ENCODE data around the gene GRAP. TPM values are rescaled to one million over a fixed set of nuclear protein-coding genes. Genes with fewer than 3 reads are reported as not detected.
A peak's percentile ranks its signal among the peaks of the same experiment; 100 is the strongest.

The GRAP gene
- total RNA-seq, 2 experiments from 2014 or later = 15.4 to 16.1 TPM

DNA sequence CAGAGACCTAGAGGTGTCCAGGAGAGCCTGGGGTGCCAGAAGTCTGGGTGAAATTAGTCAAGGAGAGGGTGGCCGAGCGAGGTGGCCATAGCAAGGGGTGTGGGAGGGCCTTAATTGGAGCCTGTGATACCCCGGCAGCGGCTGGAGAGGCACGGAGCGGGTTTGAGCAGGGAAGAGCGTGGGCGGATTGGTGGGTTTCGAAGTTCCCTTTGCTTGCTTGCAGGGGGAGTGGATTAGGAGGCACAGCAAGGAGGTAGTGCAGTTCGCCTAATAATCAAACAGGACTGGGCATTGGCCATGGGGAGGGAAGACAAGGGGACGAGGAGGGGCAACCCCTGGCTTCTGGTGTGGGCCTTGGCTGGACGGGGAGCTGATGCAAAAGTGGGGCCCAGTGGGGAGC, 36.8 kb downstream of the GRAP start:
- POLR2A ChIA-PET = no interaction called here
- Mint-ChIP-seq H3K9me3 (no peaks in the 10 kb centered on the region), H3K27me3 (peaks cover 17% of the 10 kb centered on the region), H3K4me1 (no peaks in the 10 kb centered on the region), H3K4me3 (no peak overlapping the region), H3K36me3 (ENCODE audit: low read depth) (no peaks in the 10 kb centered on the region), H3K27ac (no peak overlapping the region)
- CTCF ChIA-PET = no interaction called here
- no peak for DNase-seq

GRCh38 chr17:19006698-19007097, 40.1 kb downstream of the GRAP start:
- H3K9me3 Mint-ChIP-seq = no peaks in the 10 kb centered on the region
- no peaks in the 10 kb centered on the region for H3K36me3 Mint-ChIP-seq (ENCODE audit: low read depth)
- CTCF ChIA-PET = interaction anchor here (0.8 to 1.8 kb wide), 2 partner anchors 18 to 45 kb away, joined by 3 to 5 read pairs; no protein-coding TSS in a partner anchor
- peaks cover 17% of the 10 kb centered on the region for H3K27me3 Mint-ChIP-seq
- no peak overlapping the region for H3K27ac Mint-ChIP-seq
- DNase-seq = no peak
- H3K4me3 Mint-ChIP-seq = no peak overlapping the region
- POLR2A ChIA-PET = no interaction called here
- peaks cover 23% of the 10 kb centered on the region for H3K4me1 Mint-ChIP-seq

GRCh38 chr17:19005789-19006430, 40.8 kb downstream of the GRAP start:
- Mint-ChIP-seq H3K27ac (no peak overlapping the region), H3K4me3 (peak overlapping the region; percentile 27), H3K36me3 (ENCODE audit: low read depth) (no peaks in the 10 kb centered on the region), H3K9me3 (no peaks in the 10 kb centered on the region), H3K4me1 (peaks cover 29% of the 10 kb centered on the region), H3K27me3 (peaks cover 14% of the 10 kb centered on the region)
- POLR2A ChIA-PET = interaction anchor here (2.7 kb wide), 1 partner anchor 10 kb away, joined by 13 read pairs; no protein-coding TSS in a partner anchor
- no peak for DNase-seq
- CTCF ChIA-PET = interaction anchor here (0.8 to 1.8 kb wide), 2 partner anchors 19 to 45 kb away, joined by 3 to 5 read pairs; no protein-coding TSS in a partner anchor

DNA sequence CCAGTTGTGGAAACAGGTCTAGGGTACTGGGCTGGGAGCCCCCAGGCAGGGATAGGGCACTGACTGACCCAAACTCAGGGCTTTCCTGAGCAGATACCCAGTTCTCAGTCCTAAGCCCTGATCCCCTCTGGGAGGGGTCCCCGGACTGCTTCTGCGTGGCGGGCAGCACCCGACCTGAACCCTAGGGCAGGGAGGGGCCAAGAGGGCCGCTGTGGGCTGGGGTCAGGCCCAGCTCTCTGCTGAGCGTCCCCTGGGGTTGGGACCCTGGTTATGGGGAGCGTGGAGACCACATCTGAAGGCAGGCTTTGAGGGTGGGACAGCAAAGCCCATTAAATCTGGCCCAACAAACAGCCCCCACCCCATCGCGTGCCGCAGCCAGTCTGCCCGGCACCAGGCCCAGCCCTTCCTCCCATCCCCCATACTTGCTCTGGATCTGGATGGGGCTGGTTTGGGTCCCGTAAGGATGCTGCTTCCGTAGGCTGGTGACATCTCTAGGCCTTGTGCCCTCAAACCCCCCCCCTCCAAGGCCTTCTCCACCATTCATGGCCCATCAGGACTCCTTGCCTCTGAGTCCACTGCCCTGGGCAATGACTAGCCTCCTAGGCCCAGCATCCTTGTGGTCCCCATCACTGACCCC, 41.5 kb downstream of the GRAP start:
- no peak for DNase-seq
- H3K9me3 Mint-ChIP-seq = no peaks in the 10 kb centered on the region
- no peak overlapping the region for H3K27ac Mint-ChIP-seq
- H3K4me3 Mint-ChIP-seq = peak overlapping the region; percentile 56
- H3K36me3 Mint-ChIP-seq (ENCODE audit: low read depth) = no peaks in the 10 kb centered on the region
- ChIA-PET CTCF (interaction anchor here (0.6 to 3.2 kb wide), 2 partner anchors 44 to 159 kb away, joined by 4 to 15 read pairs; no protein-coding TSS in a partner anchor), POLR2A (interaction anchor here (0.6 to 4.4 kb wide), 9 partner anchors 11 to 146 kb away, joined by 3 to 19 read pairs (median 4); no protein-coding TSS in a partner anchor)
- H3K27me3 Mint-ChIP-seq = peaks cover 14% of the 10 kb centered on the region
- peaks cover 29% of the 10 kb centered on the region for H3K4me1 Mint-ChIP-seq

DNA sequence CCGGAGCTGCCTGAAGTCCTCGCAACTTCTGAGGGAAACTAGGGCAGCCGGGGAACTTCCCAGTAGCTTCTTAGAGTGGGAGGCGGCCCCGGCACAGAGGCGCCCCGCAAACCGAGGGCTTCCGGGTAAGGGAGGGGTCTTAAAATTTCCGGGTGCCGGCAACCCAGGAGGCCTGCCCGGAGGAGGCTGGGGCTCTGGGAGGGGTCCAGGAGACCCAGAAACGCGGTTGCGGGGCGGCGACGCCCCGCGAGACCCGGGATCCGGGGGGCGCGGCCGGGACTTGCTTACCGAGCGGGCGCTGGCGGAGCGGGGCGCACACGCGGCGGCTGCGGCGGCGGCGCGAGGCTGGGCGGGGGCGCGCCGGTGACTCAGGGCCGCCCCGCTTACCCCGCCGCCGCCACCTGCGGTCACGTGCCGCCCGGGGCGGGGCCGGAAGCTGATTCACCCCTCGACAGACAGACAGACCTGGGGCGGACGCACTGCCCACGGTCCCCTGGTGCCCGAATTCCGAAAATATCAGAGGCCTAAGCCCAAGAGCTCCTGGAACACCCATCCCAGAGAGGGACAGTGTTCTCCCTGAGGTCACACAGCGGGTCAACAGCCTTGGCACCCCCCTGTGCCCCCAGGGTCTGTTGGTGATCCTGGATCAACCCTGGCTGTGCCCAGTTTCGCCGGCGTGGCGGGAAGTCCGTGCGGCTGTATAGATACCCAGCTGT, 42.2 kb downstream of the GRAP start, which contains the start of gene FAM83G:
FAM83G (minus strand) TSS at position 344 of the 716 bp plus-strand sequence. CDS start 723 bp downstream, outside the sequence.
- H3K4me3 Mint-ChIP-seq = peak within 1 kb of the TSS; percentile 81
- no peaks in the 10 kb centered on the region for H3K36me3 Mint-ChIP-seq (ENCODE audit: low read depth)
- CTCF ChIA-PET = interaction anchor here (0.6 to 3.2 kb wide), 3 partner anchors 44 to 158 kb away, joined by 3 to 15 read pairs (median 4); no protein-coding TSS in a partner anchor
- peaks cover 29% of the 10 kb centered on the region for H3K4me1 Mint-ChIP-seq
- peak; percentile 87 for DNase-seq
- H3K27me3 Mint-ChIP-seq = peaks cover 14% of the 10 kb centered on the region
- POLR2A ChIA-PET = interaction anchor here (0.6 to 4.4 kb wide), 9 partner anchors 11 to 146 kb away, joined by 3 to 19 read pairs (median 4); no protein-coding TSS in a partner anchor
- peak within 1 kb of the TSS; percentile 64 for H3K27ac Mint-ChIP-seq
- no peaks in the 10 kb centered on the region for H3K9me3 Mint-ChIP-seq

DNA sequence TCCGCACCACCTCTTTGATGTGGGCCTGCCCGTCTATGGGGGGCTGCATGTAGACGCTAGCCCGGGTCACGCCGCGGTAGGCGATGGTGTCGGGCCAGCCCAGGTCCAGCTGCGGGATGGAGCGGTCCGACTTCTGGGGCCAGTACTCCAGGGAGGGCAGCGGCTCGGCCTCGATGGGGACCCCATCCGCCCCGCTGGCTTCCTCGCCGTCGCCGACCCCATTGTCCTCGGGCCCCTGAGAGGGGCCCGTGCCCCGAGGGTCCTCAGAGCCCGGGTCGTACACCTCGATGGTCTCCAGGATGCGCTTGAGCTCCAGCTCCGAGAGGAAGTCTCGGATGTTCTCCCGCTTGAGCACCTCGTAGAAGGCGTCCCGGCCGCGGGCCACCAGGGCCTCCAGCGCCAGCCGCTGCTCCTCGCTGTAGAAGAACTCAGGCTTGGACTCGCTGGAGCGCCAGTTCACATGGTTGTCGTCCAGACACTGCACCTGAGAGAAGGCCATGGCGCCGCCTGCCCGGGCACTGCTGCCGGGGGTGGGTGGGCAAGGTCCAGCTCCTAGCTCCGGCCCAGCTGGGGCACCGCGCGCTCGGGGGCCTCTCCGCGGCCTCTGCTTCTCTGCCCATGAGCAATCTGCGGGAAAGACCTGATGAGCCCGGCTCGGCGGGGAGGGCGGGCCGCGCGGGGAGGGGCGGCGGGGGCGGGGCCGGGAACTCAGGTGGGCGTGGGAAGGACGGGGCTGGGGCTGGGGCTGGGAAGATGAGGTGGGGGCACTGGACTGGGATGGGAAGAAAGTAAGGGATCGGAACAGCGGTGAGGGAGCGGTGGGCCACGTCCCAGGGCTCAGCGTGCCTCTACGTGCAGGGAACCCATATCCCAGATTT, 43.0 kb downstream of the GRAP start:
- peak; percentile 30 for DNase-seq
- H3K4me3 Mint-ChIP-seq = peak overlapping the region; percentile 81
- H3K9me3 Mint-ChIP-seq = no peaks in the 10 kb centered on the region
- CTCF ChIA-PET = interaction anchor here (1.2 to 3.2 kb wide), 2 partner anchors 43 to 145 kb away, joined by 3 to 15 read pairs; no protein-coding TSS in a partner anchor
- peak overlapping the region; percentile 64 for H3K27ac Mint-ChIP-seq
- H3K27me3 Mint-ChIP-seq = peaks cover 14% of the 10 kb centered on the region
- peaks cover 29% of the 10 kb centered on the region for H3K4me1 Mint-ChIP-seq
- POLR2A ChIA-PET = interaction anchor here (0.8 to 4.4 kb wide), 6 partner anchors 12 to 145 kb away, joined by 4 to 19 read pairs (median 6); no protein-coding TSS in a partner anchor
- H3K36me3 Mint-ChIP-seq (ENCODE audit: low read depth) = no peaks in the 10 kb centered on the region

DNA sequence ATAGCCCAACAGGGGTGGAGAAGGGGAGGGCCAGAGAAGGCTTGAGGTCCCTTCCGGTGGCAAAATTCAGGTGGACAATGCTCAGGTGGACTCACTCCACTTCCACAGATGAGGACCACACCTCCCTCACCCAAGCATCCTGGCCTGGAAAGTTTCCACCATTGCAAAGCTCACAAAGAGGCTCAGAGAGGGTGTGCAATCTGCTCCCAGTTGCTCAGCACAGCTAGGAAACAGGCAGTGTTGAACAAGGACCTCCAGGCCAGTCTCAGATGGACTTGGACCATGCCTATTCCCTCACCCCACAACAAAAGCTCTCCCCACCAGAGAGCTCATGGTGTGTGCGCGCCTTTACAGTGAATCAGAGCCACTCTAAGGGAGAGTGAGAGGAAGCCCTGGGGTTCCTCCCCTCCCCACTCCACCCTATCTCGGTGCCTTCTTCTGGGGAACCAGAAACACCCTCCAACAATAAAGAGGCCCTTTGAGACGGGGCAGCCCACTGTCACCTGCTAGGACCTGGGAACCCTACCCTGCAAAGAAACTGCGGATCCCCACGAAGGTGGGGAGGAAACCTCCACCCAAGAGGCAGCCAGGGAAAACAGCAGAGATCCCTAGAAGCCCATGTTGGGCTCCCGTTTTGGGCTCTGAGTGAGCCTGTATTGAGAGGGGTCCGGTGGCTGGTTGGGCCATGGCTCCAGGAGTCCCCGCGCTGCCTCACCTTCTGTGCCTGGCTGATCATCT, 43.8 kb downstream of the GRAP start:
- ChIA-PET POLR2A (interaction anchor here (2.3 to 4.4 kb wide), 3 partner anchors 11 to 144 kb away, joined by 7 to 19 read pairs (median 13); no protein-coding TSS in a partner anchor), CTCF (interaction anchor here (1.1 to 3.2 kb wide), 3 partner anchors 42 to 377 kb away, joined by 3 to 15 read pairs (median 3); no protein-coding TSS in a partner anchor)
- Mint-ChIP-seq H3K36me3 (ENCODE audit: low read depth) (no peaks in the 10 kb centered on the region), H3K27ac (no peak overlapping the region), H3K9me3 (no peaks in the 10 kb centered on the region), H3K4me3 (peak overlapping the region; percentile 39), H3K4me1 (peaks cover 29% of the 10 kb centered on the region), H3K27me3 (peaks cover 13% of the 10 kb centered on the region)
- DNase-seq = no peak

DNA sequence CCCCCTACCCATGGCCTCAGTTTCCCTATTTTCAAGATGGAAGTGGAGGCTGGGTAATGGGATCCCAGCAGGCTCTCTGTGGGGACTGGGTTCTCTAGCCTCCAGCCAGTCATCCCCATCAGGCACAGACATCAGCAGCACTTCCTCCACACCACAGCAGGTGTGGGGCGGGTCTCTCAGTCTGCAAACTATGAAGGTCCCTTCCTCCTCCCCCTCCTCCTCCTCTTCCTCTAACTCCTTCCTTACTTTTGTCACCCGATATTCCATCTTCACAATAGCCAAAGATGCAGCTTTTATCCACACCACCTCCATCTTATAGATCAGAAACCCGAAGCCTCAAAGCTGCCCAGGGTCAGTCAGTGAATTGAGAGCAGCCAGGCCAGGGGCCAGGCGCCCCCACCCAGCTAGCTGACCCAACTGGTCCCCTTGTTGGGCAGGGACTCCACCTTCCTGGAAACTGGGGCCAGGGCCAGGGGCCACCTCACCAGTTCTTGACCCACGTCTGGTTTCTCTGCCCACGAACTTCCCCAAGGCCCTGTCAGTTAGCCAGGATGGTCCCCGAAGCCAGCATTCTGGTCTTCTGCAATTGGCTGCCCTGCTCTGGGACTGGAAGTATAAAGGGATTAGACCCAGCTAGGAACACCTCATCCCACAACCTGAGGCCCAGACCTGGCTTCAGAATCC, 44.7 kb downstream of the GRAP start:
- Mint-ChIP-seq H3K9me3 (no peaks in the 10 kb centered on the region), H3K27me3 (peaks cover 5% of the 10 kb centered on the region), H3K4me3 (no peak overlapping the region), H3K4me1 (peaks cover 29% of the 10 kb centered on the region), H3K36me3 (ENCODE audit: low read depth) (peaks cover 4% of the 10 kb centered on the region), H3K27ac (no peak overlapping the region)
- ChIA-PET POLR2A (interaction anchor here (1.2 to 4.4 kb wide), 2 partner anchors 10 to 12 kb away, joined by 3 to 19 read pairs; no protein-coding TSS in a partner anchor), CTCF (interaction anchor here (1.1 to 3.2 kb wide), 2 partner anchors 41 to 377 kb away, joined by 3 to 15 read pairs; no protein-coding TSS in a partner anchor)
- DNase-seq = no peak

DNA sequence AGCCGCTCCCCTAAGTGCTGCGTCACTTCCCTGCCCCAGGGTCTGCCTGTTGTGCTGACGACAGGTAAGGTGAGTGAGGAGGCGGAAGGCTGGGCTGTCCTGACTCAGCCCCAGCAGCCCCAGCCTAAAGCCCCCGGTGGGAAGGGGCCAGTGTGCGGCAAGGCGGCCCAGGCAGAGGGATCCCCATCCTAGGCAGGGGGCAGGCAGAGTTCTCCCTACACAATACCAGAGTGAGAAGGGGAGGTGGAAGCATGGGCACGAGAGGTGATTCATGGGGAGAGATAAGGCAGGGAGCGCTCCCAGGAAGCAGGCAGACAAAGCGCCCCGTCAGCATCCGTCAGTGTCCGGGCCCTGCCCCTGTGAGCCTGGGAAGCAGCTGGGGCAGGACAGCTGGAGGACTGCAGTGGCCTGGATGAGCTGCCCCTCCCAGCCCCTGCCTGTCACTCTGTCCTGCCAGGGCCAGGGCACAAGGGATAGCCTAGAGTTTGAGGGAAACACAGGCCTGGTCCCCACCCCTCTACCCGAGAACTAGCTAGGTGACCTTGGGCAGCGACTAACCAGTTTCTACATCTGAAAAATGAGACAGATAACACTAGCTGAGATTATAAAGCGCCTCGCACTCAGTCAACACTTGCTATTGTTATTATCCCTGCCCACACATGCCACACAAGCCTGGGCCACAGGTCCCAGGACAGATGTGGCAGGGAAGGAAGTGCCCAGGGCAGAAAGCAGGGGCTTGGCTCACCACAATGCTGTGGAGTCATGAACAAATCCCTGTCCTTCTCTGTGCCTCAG, 46.0 kb downstream of the GRAP start:
- no peak overlapping the region for H3K4me3 Mint-ChIP-seq
- H3K27me3 Mint-ChIP-seq = no peaks in the 10 kb centered on the region
- CTCF ChIA-PET = no interaction called here
- DNase-seq = no peak
- H3K4me1 Mint-ChIP-seq = peaks cover 29% of the 10 kb centered on the region
- H3K9me3 Mint-ChIP-seq = peaks cover 8% of the 10 kb centered on the region
- no peak overlapping the region for H3K27ac Mint-ChIP-seq
- peaks cover 15% of the 10 kb centered on the region for H3K36me3 Mint-ChIP-seq (ENCODE audit: low read depth)
- POLR2A ChIA-PET = interaction anchor here (4.4 kb wide), 1 partner anchor 8 kb away, joined by 19 read pairs; no protein-coding TSS in a partner anchor

- CTCF ChIA-PET = no interaction called here
- POLR2A ChIA-PET = no interaction called here
- Mint-ChIP-seq H3K4me3 (no peak overlapping the region), H3K9me3 (peaks cover 13% of the 10 kb centered on the region), H3K36me3 (ENCODE audit: low read depth) (peaks cover 20% of the 10 kb centered on the region), H3K27ac (no peak overlapping the region), H3K27me3 (no peaks in the 10 kb centered on the region), H3K4me1 (peaks cover 29% of the 10 kb centered on the region)
- DNase-seq = no peak
Measured at GRCh38 chr17:18999911-19000310, 46.8 kb downstream of the GRAP start.
